Cardiac muscle cell (in vitro differentiated cells and primary cell): ENCODE measurements around the gene PAMR1. TPM values are rescaled to one million over a fixed set of nuclear protein-coding genes. Genes with fewer than 3 reads are reported as not detected.
A peak's percentile ranks its signal among the peaks of the same experiment; 100 is the strongest.

Experiments
- DNase-seq, 2 donors: peaks; one replicate each; pipeline versions ENCODE4 v3.0.0 to v3.0.0-alpha.2; 2010 to 2017; ENCODE audit warnings: low read depth in 1 of 2, low spot score in 1 of 2
- H3K27ac ChIP-seq: fragments of 200-600 bp; sonication (generic); 2 replicates; pipeline ENCODE4 v1.5.1; 2016
- H3K27me3 ChIP-seq: fragments of 200-600 bp; sonication (generic); 2 replicates; pipeline ENCODE4 v1.6.0; 2016; ENCODE audit warnings: control low read depth
- H3K36me3 ChIP-seq: fragments of 200-600 bp; sonication (generic); 2 replicates; pipeline ENCODE4 v1.5.1; 2016; ENCODE audit warnings: control low read depth
- H3K4me1 ChIP-seq: fragments of 200-600 bp; sonication (generic); 2 replicates; pipeline ENCODE4 v1.8.1; 2017; ENCODE audit warnings: low read depth, mild to moderate bottlenecking, mixed run types
- H3K4me3 ChIP-seq: fragments of 200-600 bp; sonication (generic); 2 replicates; pipeline ENCODE4 v1.5.1; 2016; ENCODE audit warnings: mild to moderate bottlenecking
- H3K9me3 ChIP-seq: fragments of 200-600 bp; sonication (generic); 2 replicates; pipeline ENCODE4 v1.5.1; 2017; ENCODE audit warnings: low read depth, mild to moderate bottlenecking, control low read depth
- polyA plus RNA-seq: library from polyadenylated mRNA; unstranded; fragments of >200 nt; fragmentation: Nextera tagmentation; extraction: Ambion mirVana; gene quantifications from 2 replicates; pipeline ENCODE4 v1.2.1, GENCODE V29; 2016
- total RNA-seq: library from RNA; depleted of rRNA; stranded (reverse); fragments of >200 nt; gene quantifications from 2 replicates; pipeline ENCODE4 v1.2.3, GENCODE V29; 2016
- TF ChIP-seq, protein P1 (sequence below): IDR thresholded peaks from 2 replicates; pipeline ENCODE4 v1.5.1; 2012; ENCODE audit warnings: low read depth, mild to moderate bottlenecking, low read length

The PAMR1 gene
- total and polyA plus RNA-seq, 2 experiments from 2014 or later: 0.15 to 0.77 TPM

DNA sequence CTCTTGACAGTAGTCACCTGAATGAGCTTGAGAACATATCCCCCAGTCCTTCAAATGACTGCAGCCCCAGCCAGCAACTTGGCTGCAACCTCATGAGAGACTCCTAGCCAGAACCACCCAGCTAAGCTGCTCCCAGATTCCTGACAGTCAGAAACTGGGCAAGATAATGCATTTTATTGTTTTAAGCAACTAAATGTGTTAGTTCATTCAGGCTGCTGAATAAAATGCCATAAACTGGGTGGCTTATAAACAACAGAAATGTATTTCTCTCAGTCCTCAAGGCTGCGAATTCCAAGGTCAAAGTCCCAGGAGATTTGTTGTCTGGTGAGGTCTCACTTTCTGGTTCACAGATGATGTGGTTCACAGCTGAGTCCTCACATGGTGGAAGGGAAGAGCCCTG is 5.8 kb upstream of the PAMR1 start:
- TF ChIP-seq, protein P1, sequence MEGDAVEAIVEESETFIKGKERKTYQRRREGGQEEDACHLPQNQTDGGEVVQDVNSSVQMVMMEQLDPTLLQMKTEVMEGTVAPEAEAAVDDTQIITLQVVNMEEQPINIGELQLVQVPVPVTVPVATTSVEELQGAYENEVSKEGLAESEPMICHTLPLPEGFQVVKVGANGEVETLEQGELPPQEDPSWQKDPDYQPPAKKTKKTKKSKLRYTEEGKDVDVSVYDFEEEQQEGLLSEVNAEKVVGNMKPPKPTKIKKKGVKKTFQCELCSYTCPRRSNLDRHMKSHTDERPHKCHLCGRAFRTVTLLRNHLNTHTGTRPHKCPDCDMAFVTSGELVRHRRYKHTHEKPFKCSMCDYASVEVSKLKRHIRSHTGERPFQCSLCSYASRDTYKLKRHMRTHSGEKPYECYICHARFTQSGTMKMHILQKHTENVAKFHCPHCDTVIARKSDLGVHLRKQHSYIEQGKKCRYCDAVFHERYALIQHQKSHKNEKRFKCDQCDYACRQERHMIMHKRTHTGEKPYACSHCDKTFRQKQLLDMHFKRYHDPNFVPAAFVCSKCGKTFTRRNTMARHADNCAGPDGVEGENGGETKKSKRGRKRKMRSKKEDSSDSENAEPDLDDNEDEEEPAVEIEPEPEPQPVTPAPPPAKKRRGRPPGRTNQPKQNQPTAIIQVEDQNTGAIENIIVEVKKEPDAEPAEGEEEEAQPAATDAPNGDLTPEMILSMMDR: no peak
- no peaks in the 10 kb centered on the region for H3K27me3 ChIP-seq
- peak in 1 of 2 donors; percentile 55 for DNase-seq
- no peaks in the 10 kb centered on the region for H3K9me3 ChIP-seq
- H3K27ac ChIP-seq: no peak overlapping the region
- H3K36me3 ChIP-seq: no peaks in the 10 kb centered on the region
- H3K4me1 ChIP-seq: no peaks in the 10 kb centered on the region
- no peak overlapping the region for H3K4me3 ChIP-seq

DNA sequence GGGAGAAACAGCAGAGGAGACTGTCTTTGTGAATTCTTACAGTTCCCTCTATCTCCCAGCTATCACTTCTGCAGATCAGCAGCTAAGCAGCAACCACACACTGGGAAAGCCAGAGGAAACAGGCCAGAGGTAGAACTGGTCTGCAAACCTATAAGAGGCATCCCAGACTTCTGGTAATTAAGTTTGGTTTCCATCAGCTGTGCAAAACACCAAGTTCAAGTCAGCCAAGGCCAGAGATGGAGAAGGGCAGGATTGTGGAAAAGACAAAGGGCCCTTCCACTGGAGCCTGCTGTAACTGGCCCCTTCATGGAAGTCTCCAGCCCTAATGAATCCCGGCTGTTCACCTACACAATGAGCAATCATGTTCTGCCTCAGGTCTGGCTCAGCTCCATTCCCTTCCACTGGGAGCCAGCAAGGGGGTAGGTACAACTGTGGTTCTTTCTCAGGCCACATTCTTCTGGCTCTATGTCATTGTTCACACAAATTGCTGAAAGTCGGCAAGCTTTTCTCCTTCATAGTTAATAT is 4.6 kb upstream of the PAMR1 start:
- Histone ChIP-seq H3K27ac (no peak overlapping the region), H3K9me3 (no peaks in the 10 kb centered on the region), H3K27me3 (peaks cover 4% of the 10 kb centered on the region), H3K36me3 (no peaks in the 10 kb centered on the region), H3K4me1 (no peaks in the 10 kb centered on the region), H3K4me3 (no peak overlapping the region)
- peak in 1 of 2 donors; percentile 95 for DNase-seq
- TF ChIP-seq, protein P1: no peak

DNA sequence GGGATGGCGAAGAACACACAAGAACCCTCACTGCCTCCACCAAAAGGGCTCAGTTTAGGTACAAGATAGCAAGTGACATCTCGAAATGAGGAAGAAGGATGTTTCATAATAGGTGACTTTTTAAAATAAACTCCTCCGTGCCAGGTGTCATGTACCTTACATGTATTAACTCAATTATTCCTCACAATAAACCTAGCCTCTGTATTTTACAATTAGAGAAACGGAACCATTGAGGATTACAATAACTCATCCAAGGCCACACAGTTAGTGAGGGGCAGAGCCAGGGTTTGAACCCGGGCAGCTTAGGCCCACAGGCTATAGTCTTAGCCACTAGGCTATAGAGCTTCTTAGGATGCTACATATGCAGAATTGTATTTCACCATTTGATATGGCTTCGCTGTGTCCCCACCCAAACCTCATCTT is 965 bp upstream of the PAMR1 start:
- Histone ChIP-seq H3K4me1 (no peaks in the 10 kb centered on the region), H3K27me3 (peaks cover 14% of the 10 kb centered on the region), H3K27ac (no peak overlapping the region), H3K36me3 (no peaks in the 10 kb centered on the region), H3K9me3 (no peaks in the 10 kb centered on the region), H3K4me3 (no peak overlapping the region)
- DNase-seq: no peak
- TF ChIP-seq, protein P1: no peak

DNA sequence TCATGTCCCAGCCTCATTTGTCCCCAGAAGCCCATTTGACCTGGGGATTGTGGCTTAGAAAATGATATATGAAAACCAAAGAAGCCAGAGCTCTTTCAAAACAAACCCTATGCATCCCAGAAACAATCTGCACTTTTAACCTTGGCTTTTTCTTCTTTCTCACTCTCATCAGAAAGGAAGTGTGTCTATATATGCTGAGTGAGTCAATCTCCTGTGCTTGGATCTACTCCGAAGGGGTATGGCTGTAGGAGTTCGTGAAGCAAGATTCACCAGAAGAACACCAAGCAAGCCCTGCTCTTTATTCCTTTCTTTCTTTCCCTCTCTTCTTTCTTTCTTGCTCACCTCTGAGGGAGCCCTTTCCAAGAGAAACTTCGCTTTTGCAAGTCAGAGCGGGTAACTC is 636 bp downstream of the PAMR1 start:
- Histone ChIP-seq H3K36me3 (no peaks in the 10 kb centered on the region), H3K9me3 (no peaks in the 10 kb centered on the region), H3K4me3 (no peak overlapping the region), H3K27ac (no peak overlapping the region), H3K27me3 (peaks cover 14% of the 10 kb centered on the region), H3K4me1 (no peaks in the 10 kb centered on the region)
- DNase-seq: peak in 1 of 2 donors; percentile 54
- TF ChIP-seq, protein P1: no peak

DNA sequence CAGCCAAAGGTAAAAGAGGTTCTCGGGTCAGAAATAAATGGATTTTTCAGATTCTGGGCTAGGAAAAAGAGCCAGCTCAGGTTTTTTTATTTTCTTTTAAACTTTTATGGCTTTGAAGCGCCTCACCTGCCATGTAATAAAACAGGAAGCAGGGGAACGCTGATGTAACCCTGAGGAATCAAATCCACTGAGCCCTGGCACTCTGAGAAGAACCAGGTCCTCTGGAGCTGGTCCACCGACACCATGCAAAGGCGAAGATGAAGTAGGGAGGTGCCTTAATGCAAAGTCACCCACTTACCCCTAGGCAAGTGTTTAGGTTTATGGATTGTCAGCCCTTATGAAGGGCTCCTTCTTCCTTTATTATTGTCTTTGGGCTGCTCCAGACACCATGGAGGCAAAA is 1.6 kb downstream of the PAMR1 start:
- TF ChIP-seq, protein P1: no peak
- no peak for DNase-seq
- H3K4me1 ChIP-seq: no peaks in the 10 kb centered on the region
- no peaks in the 10 kb centered on the region for H3K9me3 ChIP-seq
- H3K4me3 ChIP-seq: no peak overlapping the region
- H3K36me3 ChIP-seq: no peaks in the 10 kb centered on the region
- peaks cover 14% of the 10 kb centered on the region for H3K27me3 ChIP-seq
- no peak overlapping the region for H3K27ac ChIP-seq
